Purkinje cell (primary cell): ENCODE data around the gene HNRNPL. TPM values are rescaled to one million over a fixed set of nuclear protein-coding genes. Genes with fewer than 3 reads are reported as not detected.

Source experiments
- polyA plus RNA-seq: library from polyadenylated mRNA; unstranded; fragments of >200 nt; fragmentation: Nextera tagmentation; gene quantifications from 2 replicates; pipeline ENCODE4 v1.2.1, GENCODE V29; 2014

Gene HNRNPL
- 52.1 and 68.7 TPM in 2 replicates for polyA plus RNA-seq

DNA sequence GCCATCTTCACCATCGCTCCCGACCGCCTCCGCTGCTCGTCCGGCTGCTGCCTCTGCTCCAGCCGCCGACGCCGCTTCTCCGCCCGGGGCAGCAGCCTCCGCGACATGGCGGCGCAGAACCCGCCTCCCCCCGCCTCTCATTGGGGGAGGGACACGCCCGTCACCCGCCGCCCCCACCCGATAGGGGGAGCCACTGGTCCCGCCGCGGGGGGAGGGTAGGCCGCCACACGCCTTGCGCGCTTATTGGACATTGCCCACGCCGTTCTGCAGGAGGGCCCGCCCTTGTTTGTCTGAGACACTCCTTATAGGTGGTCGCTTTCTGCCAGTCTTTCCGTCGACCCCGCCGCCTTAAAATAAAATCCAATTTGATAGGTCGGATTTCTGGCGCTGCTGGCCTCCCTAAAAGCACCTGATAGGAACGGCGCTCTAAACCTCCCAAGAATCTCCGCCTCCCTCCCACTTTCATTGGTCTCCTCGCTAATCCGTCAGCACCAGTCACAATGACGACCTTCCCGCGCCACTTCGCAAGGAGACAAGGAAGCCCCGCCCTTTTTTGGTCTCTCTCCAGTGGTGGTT lies at the start of gene HNRNPL:
HNRNPL (minus strand) TSS at position 127 of the 576 bp plus-strand sequence; CDS start at position 107, 20 bp downstream.

DNA sequence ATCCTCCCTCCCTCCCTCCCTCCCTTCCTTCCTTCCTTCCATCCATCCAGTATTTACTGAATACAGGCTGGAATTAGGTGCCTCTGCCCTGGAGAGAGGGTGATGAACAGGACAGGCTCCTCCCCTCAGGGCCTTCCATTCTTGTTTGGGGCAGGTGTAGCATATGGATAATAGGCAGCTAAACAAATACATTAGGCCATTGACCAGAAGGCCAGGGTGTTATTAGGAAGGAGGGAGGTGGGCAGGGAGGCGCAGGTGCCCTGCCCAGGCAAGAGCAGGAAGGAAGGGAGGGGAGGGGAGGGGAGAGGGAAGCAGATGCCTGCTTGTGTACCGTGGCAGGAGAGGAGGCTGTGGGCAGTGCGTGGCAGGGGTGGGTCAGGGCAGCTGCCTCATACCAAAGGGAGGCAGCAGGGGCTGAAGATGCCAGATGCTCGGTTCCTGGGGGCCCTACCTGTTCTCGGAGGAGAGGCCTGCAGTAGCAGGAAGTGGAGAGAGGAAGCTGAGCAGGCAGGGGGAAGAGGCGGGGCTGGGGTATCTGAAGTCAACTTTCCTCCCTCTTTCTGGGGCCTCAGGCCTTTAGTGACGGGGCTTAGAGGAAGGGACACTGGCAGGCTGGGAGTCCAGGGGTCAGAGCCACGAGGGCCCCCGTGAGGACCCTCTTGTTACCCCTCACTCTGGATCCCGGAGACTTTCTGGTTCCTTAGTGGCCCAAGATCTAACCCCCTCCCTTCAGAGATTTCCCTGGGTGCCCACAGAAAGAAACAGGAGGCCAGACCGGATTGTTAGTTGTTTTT lies 28.2 kb upstream of the HNRNPL start, which contains the start of gene RINL:
RINL (minus strand) TSS at position 495 of the 794 bp plus-strand sequence. CDS start 1,533 bp downstream, outside the sequence.

DNA sequence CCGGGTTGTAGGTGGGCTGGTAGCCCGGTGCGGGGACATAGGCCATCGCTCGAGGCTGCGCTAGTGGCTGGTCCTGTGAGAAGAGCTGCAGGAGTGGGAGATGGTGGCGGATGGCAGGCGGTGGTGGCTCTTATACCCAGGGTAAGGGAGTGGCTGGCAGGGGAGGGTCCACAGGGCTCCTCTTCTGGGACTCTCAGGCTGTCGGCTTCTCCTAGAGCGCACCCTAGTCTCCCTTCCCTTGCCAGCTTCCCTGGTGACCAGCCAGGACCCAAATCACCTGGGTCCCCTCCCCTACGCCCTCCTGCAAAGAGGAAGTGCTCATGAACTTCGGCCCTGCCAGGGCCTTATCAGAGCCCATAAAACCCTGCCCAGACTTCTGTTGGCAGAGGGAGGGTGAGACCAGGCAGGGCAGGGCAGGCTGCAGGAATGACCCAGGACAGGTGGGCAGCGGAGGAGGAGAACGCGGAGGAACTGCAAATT lies 36.9 kb downstream of the HNRNPL start, which contains the start of gene LGALS4:
LGALS4 (minus strand) TSS at position 105 of the 480 bp plus-strand sequence; CDS start at position 46, 59 bp downstream.

DNA sequence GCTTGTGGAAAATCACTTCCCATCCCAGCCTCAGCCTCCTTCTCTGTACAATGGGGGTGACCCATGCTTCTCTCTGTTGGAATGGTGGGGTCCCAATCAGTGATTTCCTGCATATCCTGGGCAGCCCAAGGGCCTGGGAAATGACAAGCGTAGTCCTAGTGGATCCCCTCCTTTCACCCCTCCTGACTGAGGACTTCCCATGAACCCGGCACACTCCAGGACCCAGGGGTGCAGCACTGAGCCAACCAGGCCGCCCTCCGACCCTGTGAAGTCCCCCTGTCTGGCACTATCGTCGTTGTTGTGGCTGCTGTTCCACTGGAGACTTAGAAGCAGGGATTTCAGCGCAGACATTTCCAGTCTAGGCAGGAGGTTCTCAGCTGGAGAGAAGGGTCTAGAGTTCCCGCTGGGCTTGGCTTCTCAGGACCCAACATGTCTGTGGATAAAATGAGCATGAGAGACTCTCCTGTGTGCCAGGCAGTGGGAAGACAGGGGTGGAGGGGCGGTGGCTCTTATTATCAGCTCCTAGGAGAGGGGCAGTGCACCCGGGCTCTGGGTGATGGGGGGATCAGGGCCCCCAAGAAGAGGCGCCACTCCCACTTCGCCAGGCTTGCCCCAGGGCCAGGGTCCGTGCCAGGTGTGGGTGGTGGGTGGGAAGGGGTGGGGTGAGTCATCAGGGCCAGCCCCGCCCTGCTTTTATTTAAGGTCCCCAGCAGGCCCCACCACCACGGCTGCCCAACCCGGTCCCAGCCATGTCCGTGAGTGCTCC lies 61.1 kb downstream of the HNRNPL start, which contains the start of gene LGALS7B:
LGALS7B (plus strand) TSS at position 723 of the 766 bp plus-strand sequence; CDS start at position 750, 27 bp downstream.

Other genes with a start within 250 kb of the HNRNPL start
- not detected in 2 replicates for gene MAP4K1, start 232.0 kb downstream of the HNRNPL start, polyA plus RNA-seq
- 469 and 501 TPM in 2 replicates for gene EIF3K, start 230.8 kb downstream of the HNRNPL start, polyA plus RNA-seq
- gene ACTN4, start 202.3 kb downstream of the HNRNPL start, polyA plus RNA-seq: 1.1 and 2.8 TPM in 2 replicates
- 1.8 and 4.4 TPM in 2 replicates for gene CAPN12, start 105.5 kb downstream of the HNRNPL start, polyA plus RNA-seq
- not detected in 2 replicates for gene LGALS7, start 76.5 kb downstream of the HNRNPL start, polyA plus RNA-seq
- not detected in 2 replicates for gene LGALS7B, start 60.8 kb downstream of the HNRNPL start, polyA plus RNA-seq
- not detected in 2 replicates for gene LGALS4, start 37.0 kb downstream of the HNRNPL start, polyA plus RNA-seq
- gene ECH1, start 18.2 kb downstream of the HNRNPL start, polyA plus RNA-seq: 63.8 and 112 TPM in 2 replicates
- 0.39 TPM in 1 of 2 replicates, not detected in the other for gene RINL, start 28.3 kb upstream of the HNRNPL start, polyA plus RNA-seq
- 6.7 and 9.9 TPM in 2 replicates for gene SIRT2, start 49.6 kb upstream of the HNRNPL start, polyA plus RNA-seq
- gene NFKBIB, start 50.0 kb upstream of the HNRNPL start, polyA plus RNA-seq: 2.4 and 3.0 TPM in 2 replicates
- gene CCER2, start 62.2 kb upstream of the HNRNPL start, polyA plus RNA-seq: not detected in 2 replicates
- gene SARS2, start 80.8 kb upstream of the HNRNPL start, polyA plus RNA-seq: 10.6 and 17.0 TPM in 2 replicates
- gene MRPS12, start 81.0 kb upstream of the HNRNPL start, polyA plus RNA-seq: 22.1 and 35.8 TPM in 2 replicates
- 1.7 and 2.7 TPM in 2 replicates for gene FBXO17, start 125.8 kb upstream of the HNRNPL start, polyA plus RNA-seq
- gene FBXO27, start 182.6 kb upstream of the HNRNPL start, polyA plus RNA-seq: 2.2 and 2.7 TPM in 2 replicates
- gene ACP7, start 234.4 kb upstream of the HNRNPL start, polyA plus RNA-seq: not detected in 2 replicates